Measurements from ENCODE around the gene PPFIA3. TPM values are rescaled to one million over a fixed set of nuclear protein-coding genes. Genes with fewer than 3 reads are reported as not detected.
A peak's percentile ranks its signal among the peaks of the same experiment; 100 is the strongest.

The PPFIA3 gene
- 0.83 and 0.90 TPM in 2 replicates for total RNA-seq (2012; rRNA removed)
- polyA plus RNA-seq (2012; rRNA removed) = 1.9 and 2.4 TPM in 2 replicates
- 1.5 and 2.9 TPM in 2 replicates for polyA plus RNA-seq (2012; cell fraction: cytosol; rRNA removed)
- 5.7 and 7.5 TPM in 2 replicates for polyA plus RNA-seq (2012; cell fraction: nucleus; rRNA removed; ENCODE audit: low replicate concordance)
- percentile 23 among the genes with signal in this experiment for Bru-seq, nascent RNA
- percentile 27 among the genes with signal in this experiment for BruChase-seq, experiment 1, labeled RNA remaining after a 6-hour chase
- percentile 24 among the genes with signal in this experiment for BruChase-seq, experiment 2, labeled RNA remaining after a 2-hour chase
- long read RNA-seq, partial matches to known transcripts = 1 of 2 reads
- long read RNA-seq, other reads (novel, unspliced or antisense) = 1 of 2 reads

DNA sequence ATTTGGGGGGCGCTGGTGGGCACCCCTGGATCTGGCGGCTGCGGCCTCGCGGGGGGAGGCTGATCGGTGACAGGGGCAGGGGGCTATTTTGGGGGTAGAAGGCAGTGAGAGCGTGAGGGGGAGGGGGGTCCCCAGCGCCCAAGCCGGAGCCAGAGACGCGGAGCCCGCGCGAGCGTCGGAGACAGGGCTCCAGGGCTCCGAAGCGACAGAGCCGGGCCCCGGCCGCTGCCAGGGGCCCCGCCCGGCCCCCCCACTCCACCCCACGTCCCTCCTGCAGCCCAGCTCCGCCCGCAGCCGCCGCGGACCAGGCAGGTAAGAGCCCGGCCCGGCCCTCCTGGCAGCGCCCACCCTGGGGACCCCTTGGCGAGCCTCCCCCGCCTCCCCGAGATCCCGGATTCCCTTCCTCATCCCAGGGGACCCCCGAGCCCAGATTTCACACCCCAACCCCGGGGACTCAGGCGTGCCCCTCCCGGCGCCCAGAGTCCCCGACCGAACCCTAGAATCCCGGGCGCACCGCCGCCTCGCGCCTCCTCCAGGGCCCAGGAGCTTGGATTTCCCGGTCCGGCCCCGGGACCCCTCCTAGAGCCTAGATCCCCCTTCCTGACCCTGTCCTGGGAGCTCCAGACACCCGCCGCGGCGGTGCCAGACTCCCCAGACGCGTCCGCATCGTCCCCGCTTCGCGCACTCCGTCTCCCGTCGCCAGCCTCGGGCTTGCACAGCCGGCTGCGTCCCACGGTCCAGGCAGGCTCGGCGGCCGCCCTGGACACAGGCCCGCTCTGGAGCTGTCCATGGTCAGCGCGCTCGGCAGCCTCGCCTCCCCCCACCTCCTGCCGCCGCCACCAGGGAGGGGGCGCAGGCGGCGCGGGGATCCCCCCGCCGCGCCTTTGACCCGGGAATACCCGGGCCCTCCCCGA, at the start of gene PPFIA3:
PPFIA3 (plus strand) TSS at position 134 of the 914 bp plus-strand sequence. CDS start 8,330 bp downstream, outside the sequence.
- POLR2A ChIA-PET (ENCODE audit: unreplicated experiment) = no interaction called here

More for the DNA sequence above, at the start of gene PPFIA3:
- dilution Hi-C loops (cut with HindIII; ENCODE audit: low sequenced_read_pairs, unreplicated experiment) (no loop called here), intact Hi-C loops (cut with micrococcal nuclease) (loop anchor here (1.0 kb wide), 1 partner anchor 30 kb away; no protein-coding TSS in a partner anchor), in situ Hi-C loops (cut with MboI; ENCODE audit: low sequenced_read_pairs) (no loop called here)
- H3K9me3 ChIP-seq (ENCODE audit: control insufficient read depth, insufficient read depth, low read length) = no peaks in the 10 kb centered on the region
- H2AFZ ChIP-seq (replicated peaks; ENCODE audit: low read length, poor library complexity) = peak within 1 kb of the TSS; percentile 97
- TF ChIP-seq RCOR1 (IDR thresholded peaks at IDR 0.05; ENCODE audit: insufficient replicate concordance, low read length) = peak; percentile 83
- TF ChIP-seq MXI1 (IDR thresholded peaks at IDR 0.05; ENCODE audit: borderline replicate concordance, low read depth, low read length) = peak; percentile 76; the same call in 1 of the 2 replicates
- TF ChIP-seq MAZ (IDR thresholded peaks at IDR 0.05; ENCODE audit: borderline replicate concordance, low read depth, low read length) = peak; percentile 76; the same call in 1 of the 2 replicates
- no peak for TF ChIP-seq RFX5 (IDR thresholded peaks at IDR 0.05; ENCODE audit: low read depth, low read length)
- H3K4me3 ChIP-seq (ENCODE audit: insufficient read depth, low read depth, low read length) = peak within 1 kb of the TSS; percentile 59
- peak; percentile 54 for DNase-seq
- CTCF ChIA-PET = interaction anchor here (1.3 kb wide), 1 partner anchor 27 kb away, joined by 4 read pairs; no protein-coding TSS in a partner anchor
- peak within 1 kb of the TSS; percentile 91 for H2AK9ac ChIP-seq (replicated peaks; ENCODE audit: low read depth, low read length, poor library complexity)
- H3K4me1 ChIP-seq (ENCODE audit: control insufficient read depth, insufficient read depth, low read length) = peaks cover 4% of the 10 kb centered on the region; the same call in 1 of the 2 replicates
- H4K5ac ChIP-seq (ENCODE audit: low read depth, low read length) = peak within 1 kb of the TSS; percentile 10; the same call in 1 of the 2 replicates
- peak within 1 kb of the TSS; percentile 52 for H2AK5ac ChIP-seq (ENCODE audit: low read depth, low read length)
- peak within 1 kb of the TSS; percentile 55 for H3K4ac ChIP-seq (ENCODE audit: low read depth, low read length)
- peak within 1 kb of the TSS; percentile 78 for H2BK5ac ChIP-seq (ENCODE audit: low read depth, low read length, poor library complexity, severe bottlenecking)
- H3K9ac ChIP-seq (ENCODE audit: low read depth, low read length) = peak within 1 kb of the TSS; percentile 52
- H3K79me1 ChIP-seq (ENCODE audit: low read depth in 1 of 2, low read length in 2 of 2) = peaks cover 4 to 32% of the 10 kb centered on the region in 2 experiments; a peak in 2 of 4 replicates
- peak within 1 kb of the TSS; percentile 7; the same call in 1 of the 2 replicates for H2BK120ac ChIP-seq (ENCODE audit: low read depth, low read length)
- peaks cover 8% of the 10 kb centered on the region for H3K27me3 ChIP-seq (ENCODE audit: control insufficient read depth, insufficient read depth, low read length)
- ATAC-seq (ENCODE audit: low read depth) = peak; percentile 42
- peaks cover 11% of the 10 kb centered on the region for H3K9me1 ChIP-seq (ENCODE audit: insufficient read depth, low read length)
- peak within 1 kb of the TSS; percentile 66; the same call in 1 of the 2 replicates for H4K91ac ChIP-seq (ENCODE audit: insufficient read depth, low read depth, low read length)
- H4K8ac ChIP-seq (ENCODE audit: low read depth in 2 of 2, low read length in 2 of 2) = peak within 1 kb of the TSS; percentile 57 to 91
- WGBS, 2 experiments (ENCODE audit: extremely low coverage in 2 of 2, insufficient read length in 1 of 2) = 1% methylated on average over 45 of the region's 90 CpGs; no CpG with 5 or more reads in 1 of the 2 experiments
- BruUV-seq (replicated peaks) = no TSS peak
- H3K23ac ChIP-seq (ENCODE audit: low read depth, low read length) = peak within 1 kb of the TSS; percentile 46; the same call in 1 of the 2 replicates
- H4K20me1 ChIP-seq (ENCODE audit: insufficient read depth, low read length) = peaks cover 3% of the 10 kb centered on the region; the same call in 1 of the 2 replicates
- peak within 1 kb of the TSS; percentile 60; the same call in 1 of the 3 replicates for H2BK15ac ChIP-seq (ENCODE audit: low read depth, low read length)
- H3K4me2 ChIP-seq (ENCODE audit: low read depth, low read length) = peak within 1 kb of the TSS; percentile 87
- H3K36me3 ChIP-seq (ENCODE audit: control insufficient read depth, insufficient read depth, low read length) = no peaks in the 10 kb centered on the region
- 0 out of 2 replicates have a peak within 1 kb of the TSS, but pooled peaks have one; percentile 34 for H3K56ac ChIP-seq (ENCODE audit: extremely low read depth, insufficient read depth, low read length)
- peak within 1 kb of the TSS; percentile 29 for H3K14ac ChIP-seq (replicated peaks; ENCODE audit: low read depth, low read length)
- no peak within 1 kb of the TSS for H2BK20ac ChIP-seq (ENCODE audit: low read depth, low read length)
- peak within 1 kb of the TSS; percentile 24; the same call in 1 of the 2 replicates for H3K18ac ChIP-seq (ENCODE audit: low read depth, low read length)
- peak within 1 kb of the TSS; percentile 81 for H3K27ac ChIP-seq (ENCODE audit: insufficient read depth, low read length)
